Dermis blood vessel endothelial cell (primary cell): ENCODE data around the gene OGFOD3. TPM values are rescaled to one million over a fixed set of nuclear protein-coding genes. Genes with fewer than 3 reads are reported as not detected.
"Not testable (repeated sequence)": the region's sequence is repeated elsewhere in the genome, so short reads cannot be mapped to it uniquely, and the experiment has no call there.

Experiments used
- DNase-seq: peaks from one replicate; pipeline ENCODE4 v3.0.0; 2010
- total RNA-seq: library from RNA; depleted of rRNA; stranded (reverse); fragments of >200 nt; gene quantifications from 2 replicates; pipeline ENCODE4 v1.2.3, GENCODE V29; 2014

Gene OGFOD3
- total RNA-seq, 1 donor from 2014 or later: 35.1 TPM

GRCh38 chr17:82386881-82387704 lies 31.3 kb downstream of the OGFOD3 start:
- DNase-seq: no peak

- no peak for DNase-seq
These were observed 32.0 kb downstream of the OGFOD3 start for GRCh38 chr17:82386255-82386831.

- DNase-seq: no peak
These were observed 32.7 kb downstream of the OGFOD3 start for GRCh38 chr17:82385559-82386254.

GRCh38 chr17:82384730-82385481 lies 33.5 kb downstream of the OGFOD3 start:
- DNase-seq: no peak

- no peak for DNase-seq
These were observed 34.2 kb downstream of the OGFOD3 start for GRCh38 chr17:82384051-82384729.

GRCh38 chr17:82383411-82383810 lies 35.0 kb downstream of the OGFOD3 start:
- DNase-seq: no peak

GRCh38 chr17:82382933-82383255 lies 35.5 kb downstream of the OGFOD3 start:
- no peak for DNase-seq

- DNase-seq: not testable (repeated sequence)
These were observed 36.0 kb downstream of the OGFOD3 start for GRCh38 chr17:82382220-82382932.

- DNase-seq: not testable (repeated sequence)
These were observed 36.7 kb downstream of the OGFOD3 start for GRCh38 chr17:82381703-82382009.

- DNase-seq: no peak
These were observed 37.3 kb downstream of the OGFOD3 start for GRCh38 chr17:82380860-82381702.

GRCh38 chr17:82378741-82379021 lies 39.7 kb downstream of the OGFOD3 start:
- no peak for DNase-seq

GRCh38 chr17:82377924-82378740 lies 40.3 kb downstream of the OGFOD3 start:
- no peak for DNase-seq

- not testable (repeated sequence) for DNase-seq
These were observed 41.1 kb downstream of the OGFOD3 start for GRCh38 chr17:82377294-82377693.

- no peak for DNase-seq
These were observed 42.2 kb downstream of the OGFOD3 start for GRCh38 chr17:82376042-82376730.

- no peak for DNase-seq
These were observed 42.9 kb downstream of the OGFOD3 start for GRCh38 chr17:82375359-82376041.

- no peak for DNase-seq
These were observed 43.6 kb downstream of the OGFOD3 start for GRCh38 chr17:82374626-82375331.

GRCh38 chr17:82373731-82374625 lies 44.4 kb downstream of the OGFOD3 start:
- no peak for DNase-seq
